NCI-H1436 (cell line): Measurements from ENCODE around the gene TPRG1.
A peak's percentile ranks its signal among the peaks of the same experiment; 100 is the strongest.

ENCODE experiments used
- DNase-seq: peaks from one replicate; lab custom pipeline; 2025; lab: John Stamatoyannopoulos, UW

The TPRG1 gene

DNA sequence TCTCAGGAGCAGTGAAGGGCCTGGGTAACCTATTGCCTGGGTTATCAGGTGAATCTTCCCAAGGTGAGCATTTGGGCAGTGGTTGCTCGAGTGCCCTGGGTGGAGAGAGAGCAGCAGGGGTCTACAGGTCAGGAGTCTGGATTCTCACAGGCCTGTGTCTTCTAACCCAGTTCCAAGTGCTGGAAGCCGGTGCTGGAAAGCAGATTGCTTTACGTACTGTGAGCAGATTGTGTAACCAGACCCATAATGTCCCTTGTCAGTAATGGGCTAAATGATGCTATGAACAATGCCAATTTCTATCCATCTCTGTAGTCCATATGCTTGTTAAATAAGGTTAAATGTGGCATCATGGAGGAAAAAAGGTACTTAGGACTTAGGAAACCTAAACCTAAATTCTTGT is 106.5 kb downstream of the TPRG1 start:
- no peak for DNase-seq

DNA sequence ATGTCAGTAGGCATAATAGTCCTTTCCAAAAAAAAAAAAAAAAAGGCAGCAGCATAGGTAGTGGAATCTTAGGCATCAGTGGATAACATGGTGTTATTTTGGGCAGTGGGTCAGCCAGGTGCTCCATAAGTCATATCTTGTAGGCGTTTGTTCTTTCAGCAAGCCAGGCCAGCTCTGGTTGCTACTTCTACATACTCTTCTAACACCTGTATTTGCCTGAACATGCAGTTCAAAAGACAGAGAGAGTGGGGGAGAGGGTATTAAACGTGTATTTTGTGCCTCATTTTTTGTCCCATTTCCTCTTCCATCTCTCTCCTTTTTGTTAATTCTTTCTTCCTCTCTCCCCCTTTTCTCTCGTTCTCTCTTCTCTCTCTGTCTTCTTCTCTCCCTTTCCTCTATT is 110.4 kb downstream of the TPRG1 start:
- DNase-seq, result no peak

DNA sequence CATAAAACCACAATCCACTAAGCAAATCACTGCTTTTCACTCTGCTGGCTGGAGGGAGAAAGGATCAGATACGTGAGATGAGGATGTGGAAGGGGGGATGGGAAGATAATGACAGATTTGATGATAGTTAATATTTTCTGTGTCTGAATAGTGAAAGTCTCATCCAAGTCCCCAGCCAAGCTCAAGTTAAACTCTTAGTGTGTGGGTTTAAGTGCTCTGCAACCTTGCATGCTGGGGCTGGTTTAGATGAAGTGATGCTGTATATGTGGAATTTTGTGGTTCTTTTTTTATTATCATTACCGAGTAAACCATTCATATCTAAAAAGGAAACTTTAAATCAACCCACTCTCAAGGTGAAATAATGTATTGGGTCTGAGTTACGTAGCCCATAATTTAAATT is 111.0 kb downstream of the TPRG1 start:
- DNase-seq, result no peak

DNA sequence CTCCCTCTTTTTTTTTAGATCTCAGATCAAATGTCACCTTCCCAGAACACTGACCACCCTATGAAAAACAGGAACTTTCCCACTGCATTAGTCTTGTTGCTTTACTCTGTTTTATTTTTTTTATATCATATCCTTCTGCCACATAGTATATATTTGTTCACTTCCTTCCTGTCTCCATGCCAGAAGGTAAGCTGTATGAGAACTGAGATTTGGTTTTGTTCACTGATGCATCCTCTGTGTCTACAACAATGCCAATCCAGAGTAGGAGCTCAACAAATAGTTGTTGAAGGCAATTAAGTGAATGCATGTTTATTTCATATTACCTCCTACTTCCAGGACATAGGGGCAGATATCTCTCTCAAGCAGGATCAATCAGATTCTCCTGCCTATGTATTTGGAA is 114.4 kb downstream of the TPRG1 start:
- DNase-seq, result no peak

DNA sequence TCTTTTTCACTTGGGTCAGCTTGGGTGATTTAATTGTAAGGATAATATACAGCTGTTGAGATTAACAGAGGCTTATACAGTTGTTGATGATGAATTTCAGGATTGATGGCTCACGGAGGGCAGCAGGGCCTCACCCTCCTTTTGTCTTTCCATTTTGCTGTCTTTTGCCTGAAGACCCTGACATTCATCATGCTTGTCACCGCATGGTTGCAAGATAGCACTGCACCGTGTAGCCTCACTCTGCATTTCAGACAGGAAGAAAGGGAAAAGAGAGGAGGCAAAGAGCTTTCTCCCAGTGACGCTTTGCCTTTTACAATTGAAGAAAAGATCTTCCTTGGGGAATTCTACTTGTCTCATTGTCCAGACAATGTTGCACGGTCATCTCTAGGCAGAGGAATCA is 115.1 kb downstream of the TPRG1 start:
- DNase-seq, result no peak

DNA sequence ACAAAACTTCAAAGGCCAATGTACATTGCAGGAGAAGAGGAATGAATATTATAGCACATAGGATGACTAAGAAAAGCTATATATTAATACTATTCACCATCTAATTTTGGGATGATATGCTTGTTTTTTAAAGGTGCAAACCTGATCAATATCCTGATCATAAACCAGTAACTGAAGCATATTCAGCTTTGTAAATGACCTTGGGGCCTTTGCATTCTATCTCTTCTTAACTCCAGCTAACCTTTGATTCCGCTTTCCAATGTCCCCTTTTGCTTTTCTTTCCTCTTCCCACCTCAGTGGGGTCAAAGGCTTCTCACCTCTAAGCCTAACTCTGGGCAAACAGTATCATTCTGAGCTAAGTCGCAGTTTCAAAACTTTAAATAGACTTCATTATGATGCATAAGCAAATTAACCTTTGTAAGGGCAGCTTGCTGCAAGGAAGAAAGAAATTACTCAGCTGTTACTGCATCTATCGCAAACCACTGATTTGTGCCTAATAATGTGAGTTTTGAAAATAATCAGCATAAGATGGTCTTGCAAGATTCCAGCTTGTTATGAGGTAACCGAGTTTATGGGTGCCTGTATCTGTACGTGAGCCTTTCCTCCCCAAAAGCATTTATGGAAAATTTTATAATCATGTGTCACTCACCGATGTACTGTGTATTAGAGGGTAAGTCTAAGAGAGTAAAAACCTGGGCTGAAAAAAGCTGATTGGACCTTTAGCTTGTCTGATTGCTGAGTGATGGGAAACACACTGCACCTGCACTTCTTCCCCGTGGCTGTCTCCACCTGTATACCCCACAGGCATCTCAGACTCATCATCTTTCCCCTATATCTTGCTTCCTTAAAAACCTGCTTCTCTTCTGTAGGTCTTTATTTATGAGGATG is 116.8 kb downstream of the TPRG1 start:
- DNase-seq, result no peak

DNA sequence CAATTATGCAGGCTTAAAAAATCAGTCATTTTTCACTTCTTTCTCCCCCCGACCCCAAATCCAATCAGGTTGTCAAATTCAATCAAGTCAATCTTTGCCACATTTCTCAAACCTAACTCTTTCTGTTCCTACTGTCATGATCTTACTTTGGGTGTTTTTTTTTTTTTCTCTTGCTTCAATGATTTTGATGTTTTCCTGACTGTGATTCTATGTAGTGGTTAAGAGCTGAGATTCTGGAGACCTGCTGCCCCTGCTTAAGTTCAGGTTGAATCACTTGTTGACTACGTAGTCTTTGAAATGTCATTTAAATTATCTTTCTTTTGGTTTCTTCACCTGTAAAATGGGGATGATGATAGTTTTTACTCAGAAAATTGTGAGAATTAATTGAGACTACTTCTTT is 117.5 kb downstream of the TPRG1 start:
- no peak for DNase-seq

DNA sequence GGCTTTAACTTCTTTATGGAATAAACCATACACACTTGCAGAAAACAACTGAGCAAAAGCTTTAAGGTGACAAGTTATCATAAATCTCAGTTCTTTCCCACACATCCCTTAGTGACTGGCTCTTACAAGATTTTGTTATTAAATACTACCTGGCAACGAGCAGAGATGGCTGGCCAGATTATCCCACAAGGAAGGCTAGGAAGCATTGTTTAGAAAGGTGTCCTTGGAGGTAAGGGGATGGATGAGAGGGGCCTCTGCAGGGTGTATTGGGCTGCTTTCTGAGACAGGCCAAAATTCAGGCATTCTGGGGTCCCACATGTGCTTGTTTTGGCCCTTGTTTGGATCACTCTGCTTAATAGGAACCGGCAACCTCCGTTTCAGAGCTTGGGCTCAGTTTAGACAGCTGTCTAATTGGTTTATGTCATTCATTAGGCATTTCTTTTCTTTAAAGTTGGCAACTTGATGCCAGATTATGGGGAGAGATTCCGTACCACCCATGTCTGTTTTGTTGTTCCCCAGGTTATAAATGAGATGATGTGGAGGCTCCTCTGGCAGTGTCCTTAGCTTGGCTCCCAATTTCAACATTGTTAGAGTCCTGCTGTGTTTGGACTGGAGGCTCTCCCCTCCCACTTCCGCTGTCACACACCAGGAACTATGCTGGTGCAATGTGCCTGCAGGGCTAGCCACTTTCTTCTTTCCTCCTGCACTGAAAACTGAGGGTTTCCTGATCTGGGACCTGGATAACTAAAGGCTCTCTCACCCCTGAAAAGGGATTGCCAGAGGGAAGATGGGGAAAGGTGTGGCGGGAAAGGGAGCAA is 121.1 kb downstream of the TPRG1 start:
- DNase-seq, result no peak

DNA sequence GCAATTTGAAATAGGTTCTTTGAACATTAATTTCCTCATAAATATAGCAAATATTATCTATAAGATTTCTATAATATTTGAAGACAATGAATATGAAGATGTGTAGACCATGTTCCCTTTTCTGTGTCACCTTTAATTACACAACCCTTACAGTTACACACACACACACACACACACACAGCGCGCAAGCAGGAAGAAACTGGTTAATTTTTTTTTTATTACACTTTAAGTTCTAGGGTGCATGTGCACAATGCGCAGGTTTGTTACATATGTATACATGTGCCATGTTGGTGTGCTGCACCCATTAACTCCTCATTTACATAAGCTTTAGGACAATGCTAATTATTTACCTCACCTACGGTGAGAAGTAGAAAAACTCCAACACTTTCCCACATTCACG is 122.9 kb downstream of the TPRG1 start:
- DNase-seq, result no peak

DNA sequence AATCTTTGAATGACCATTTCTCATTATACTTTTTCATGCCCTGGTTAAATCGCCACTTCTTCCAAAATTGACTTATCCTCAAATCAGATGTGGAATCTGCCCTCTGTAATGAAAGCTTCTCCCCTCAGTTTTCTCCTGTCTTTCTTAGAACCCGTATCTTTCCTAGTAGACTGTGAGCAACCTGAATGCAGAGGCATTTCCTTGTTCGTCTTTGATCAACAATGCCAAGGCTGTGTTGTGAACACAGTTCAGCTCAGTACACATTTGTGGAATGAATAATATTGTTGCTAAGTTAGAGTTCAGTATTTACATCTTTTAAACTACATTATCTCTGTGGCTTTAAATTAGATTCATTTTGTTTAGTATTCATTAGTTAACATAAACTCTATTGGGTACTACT is 123.3 kb downstream of the TPRG1 start:
- no peak for DNase-seq

DNA sequence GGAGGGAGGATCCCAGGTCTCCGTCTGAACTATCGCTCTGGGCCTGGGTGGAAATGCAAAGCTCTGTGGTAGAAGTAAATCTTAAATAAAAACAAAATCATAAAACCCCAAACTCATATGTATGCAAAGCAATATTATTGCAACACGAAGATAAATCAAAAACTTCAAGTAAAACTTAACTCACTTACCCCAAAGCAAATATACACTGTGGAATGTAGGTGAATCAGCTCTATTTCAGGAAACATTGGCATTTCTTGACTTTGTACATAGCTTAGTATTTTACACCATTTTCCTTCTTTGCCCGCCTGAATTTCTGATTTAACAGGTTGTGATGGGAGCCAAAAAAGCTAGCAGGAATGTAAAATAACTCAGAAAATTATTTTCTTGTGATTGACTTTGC is 126.2 kb downstream of the TPRG1 start:
- DNase-seq, result no peak

DNA sequence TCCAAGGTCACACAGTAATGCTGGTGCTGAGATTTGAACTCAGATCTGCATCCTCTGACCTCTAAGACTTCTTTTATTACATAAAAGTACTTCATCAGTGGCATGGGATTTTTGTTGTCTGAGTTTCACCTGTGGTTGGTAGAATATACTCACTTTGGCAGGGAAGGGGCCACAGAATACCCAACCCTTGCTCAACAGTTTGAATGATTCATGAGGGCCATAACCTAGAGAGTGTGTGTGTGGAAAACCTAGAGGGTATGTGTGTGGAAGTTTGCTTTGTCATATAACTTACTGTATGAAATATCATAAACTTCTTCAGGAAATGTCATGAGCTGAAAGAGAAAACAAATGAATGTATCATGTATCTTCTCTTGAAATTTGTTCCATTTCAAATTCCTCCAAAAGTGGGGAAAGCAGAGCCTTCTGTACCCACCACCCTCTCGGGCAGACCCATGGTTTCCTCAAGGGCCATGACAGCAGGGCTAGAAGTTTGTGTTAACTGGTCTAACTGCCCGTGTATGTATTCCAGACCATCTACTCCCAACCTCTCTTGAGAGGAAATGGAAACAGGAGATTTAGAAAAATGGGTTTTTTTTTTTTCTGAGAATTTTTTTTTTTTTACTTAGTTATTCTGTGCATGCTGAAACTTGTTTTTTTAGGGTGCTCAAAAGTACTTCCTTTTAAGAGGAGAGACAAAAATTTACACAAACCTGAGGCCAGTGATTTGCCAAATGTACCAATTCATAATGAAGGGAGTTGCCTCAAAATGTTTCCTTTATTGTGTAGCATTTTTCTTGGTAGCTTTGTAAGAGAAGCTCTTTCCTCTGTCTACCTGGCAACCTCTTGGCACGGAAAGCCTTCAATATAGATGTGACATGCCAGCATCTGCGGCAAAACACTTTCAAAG is 127.0 kb downstream of the TPRG1 start:
- DNase-seq, result no peak

DNA sequence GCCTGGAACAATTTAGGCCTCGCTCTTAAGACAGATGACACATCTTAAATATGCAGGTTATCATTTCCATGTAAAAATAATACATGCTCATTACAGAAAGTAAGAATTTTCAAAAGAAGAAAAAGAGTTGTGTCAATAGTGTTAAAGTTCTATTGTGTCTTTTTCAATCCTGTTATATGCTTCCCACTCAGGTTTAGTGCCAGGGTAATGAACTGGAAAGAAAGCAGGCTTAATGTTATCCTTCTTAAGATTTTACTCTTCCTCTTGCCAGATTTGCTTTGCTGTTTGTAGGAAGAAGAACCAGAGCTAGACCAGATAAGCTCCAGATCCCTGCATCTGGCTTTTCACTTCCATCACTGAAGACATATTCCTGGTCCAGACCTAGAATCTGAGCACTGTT is 128.6 kb downstream of the TPRG1 start:
- DNase-seq, result no peak

DNA sequence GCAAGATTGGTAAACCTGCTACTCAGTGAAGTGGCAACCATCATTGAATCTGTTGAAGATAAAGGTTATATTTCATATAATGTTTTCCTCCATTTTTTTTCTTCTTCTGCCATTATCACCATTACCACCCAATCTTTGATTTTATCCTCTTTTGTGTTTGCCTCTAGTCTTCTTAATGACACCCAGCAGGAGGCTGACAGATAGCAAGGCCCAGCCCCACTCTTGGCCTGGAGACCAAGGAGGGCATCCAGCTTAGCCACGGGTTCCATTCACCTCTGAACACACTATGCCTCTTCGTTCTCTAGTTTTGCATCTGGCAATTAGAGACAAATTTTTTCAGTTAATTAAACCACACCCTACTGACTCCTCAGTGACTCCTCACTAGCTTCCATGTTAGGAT is 129.7 kb downstream of the TPRG1 start:
- no peak for DNase-seq

DNA sequence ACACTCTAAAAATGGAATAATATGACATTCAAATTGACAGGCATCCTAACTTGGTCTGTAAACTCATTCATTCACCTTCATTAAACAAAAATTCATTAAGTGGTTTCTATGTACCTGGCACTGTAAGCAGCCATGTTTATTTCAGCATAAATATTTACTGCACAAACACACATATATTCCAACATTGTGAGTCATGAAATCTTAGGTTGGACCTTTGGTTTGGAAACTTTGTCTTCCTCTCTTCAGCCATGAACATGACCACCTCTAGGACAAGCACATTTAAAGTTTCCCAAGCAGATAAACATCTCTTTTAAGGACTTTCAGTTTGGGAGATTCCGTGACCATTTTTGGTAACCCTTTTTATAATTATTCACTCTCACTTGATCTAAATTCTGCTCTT is 131.8 kb downstream of the TPRG1 start:
- no peak for DNase-seq

DNA sequence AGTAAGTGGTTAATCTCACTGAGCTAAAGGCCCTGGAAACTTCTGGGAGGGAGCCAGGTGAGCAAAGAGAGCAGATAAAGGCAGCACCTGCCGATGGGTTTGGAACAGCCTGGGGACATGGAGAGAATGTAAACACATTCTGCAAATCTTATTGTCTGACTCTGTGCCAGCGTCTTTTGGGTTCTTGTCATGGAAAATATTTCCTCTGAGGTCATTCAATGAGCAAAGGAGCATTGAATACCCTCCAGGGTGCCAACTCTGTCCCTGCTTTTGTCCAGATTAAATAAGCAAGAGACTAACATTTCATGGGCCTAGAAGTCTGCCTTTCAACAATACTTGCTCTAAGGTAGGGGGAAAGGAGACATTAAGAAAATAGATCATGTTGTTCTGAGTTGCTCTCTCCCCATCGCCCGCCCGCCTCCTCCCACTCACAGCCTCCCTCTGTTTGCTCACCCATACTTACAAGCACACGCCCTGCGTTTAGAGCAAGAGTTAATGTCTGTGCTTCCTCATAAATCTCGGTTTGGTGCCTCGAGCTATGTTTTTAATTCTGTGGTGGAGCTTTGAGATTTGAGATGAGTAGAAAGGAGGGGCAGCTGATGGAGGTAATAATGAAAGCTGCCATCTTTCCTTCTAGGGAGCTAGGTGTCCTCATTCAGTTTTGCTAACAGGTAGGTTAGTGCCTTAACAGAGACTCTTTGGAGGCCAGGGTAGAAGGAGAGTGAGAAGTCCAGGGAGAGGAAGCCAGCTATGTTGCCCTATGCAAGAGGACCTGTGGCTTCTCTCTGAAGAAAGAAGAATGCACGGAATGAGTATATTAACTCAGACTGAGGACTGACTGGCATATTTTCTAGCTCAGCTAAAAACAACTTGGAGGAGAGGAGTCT is 132.9 kb downstream of the TPRG1 start:
- peak; percentile 99 for DNase-seq

DNA sequence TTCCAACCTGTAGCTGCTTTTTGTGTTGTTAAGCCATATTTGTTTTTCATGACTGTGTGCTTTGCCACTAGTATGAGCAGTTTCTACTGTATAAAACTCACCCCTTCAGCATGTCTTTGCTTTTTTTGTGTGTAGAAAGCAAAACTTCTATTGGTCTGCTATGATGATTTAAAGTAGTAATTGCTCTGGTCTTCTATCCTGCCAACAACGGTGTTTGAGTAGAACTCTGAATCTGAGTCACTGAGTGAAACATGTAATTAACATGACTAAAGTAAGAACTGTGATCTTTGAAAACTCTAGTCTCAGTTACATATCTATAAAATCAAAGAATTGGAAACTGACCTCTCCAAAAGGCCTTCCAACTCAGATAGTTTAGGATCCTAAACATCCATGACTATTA is 133.6 kb downstream of the TPRG1 start:
- DNase-seq, result no peak

DNA sequence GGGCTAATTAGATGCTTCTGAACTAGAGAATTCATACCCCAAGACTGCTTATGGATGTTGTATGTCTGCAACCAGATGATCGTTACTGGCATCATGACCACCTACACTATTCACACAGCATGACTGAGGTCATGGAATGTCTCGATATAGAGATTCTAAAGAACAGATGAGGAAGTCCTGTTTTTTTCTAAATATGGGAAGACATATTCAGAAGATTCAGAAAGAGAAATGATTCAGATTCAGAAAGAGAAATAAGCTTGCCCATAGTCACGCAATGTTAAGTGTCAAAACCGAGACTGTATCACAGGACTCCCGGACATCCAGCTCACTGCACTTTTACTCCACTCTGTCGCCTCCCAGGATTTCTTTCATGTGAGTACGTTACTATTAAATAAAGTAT is 136.2 kb downstream of the TPRG1 start:
- DNase-seq, result no peak

DNA sequence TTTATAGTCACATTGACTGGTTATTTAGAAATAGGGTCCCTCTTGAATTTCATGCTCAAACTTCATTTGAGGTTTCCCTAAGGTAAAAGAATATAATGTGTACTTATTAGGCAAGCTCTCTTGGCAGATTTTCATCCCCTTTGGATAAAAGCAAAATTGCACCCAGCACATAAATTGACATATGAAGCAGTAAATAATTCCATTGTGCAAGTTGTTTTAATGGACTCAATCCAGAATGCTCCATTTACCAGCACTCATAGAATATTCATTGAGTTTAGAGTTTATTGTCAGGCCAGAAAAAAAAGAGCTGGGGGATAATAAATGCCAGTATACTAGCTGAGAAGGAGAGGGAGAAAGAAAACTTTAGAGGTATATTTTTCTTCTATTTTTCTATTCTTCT is 136.8 kb downstream of the TPRG1 start:
- peak; percentile 71 for DNase-seq

DNA sequence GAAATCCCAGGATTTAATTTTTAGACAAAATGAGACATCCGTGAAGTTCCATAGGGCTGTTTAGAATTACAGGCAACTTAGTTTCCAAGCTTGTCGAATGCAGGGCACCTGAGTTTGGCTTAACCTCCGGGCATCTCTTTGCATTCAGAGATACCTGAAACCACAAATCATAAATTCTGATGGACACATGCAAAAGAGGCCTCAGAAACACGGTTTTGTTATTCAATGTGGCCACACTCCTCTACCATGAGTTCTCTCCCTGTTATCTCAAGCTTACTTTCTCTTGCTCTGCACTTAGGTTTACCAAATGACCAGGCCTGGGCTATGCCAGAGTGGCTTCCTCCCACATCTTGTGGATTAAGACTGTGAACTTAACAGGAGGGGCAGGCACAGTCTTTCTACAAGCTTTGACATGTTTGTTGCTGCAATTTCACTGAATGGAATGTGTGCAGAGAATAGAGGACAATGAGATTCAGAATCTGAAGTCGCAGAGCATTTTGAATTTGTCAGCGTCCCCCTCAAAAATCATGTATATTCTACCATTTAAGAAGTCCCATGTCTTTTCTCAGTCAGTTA is 137.7 kb downstream of the TPRG1 start:
- no peak for DNase-seq

DNA sequence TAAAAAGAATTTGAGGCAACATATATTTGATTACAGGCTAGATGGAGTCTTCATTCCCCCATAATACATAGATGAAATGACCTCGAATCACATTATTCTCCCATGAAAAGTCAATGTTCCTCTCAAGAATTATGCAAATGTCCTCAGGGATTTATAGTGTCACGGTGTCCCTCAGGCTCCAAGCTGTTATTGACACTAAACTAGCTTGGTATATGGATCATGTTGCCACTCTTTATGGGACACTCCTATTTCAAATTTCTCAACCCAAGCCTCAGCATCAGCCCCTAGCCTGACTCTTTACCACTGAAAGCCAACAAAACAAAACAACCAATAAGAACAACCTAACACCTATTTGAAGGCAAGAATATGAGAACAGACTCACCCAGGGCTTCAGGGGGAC is 139.8 kb downstream of the TPRG1 start:
- DNase-seq, result peak; percentile 47
